ENCODE data around the gene CRYBG1.

CRYBG1 gene

GRCh38 chr6:106518748-106519147 is 158.2 kb downstream of the CRYBG1 start:
- Mint-ChIP-seq H3K27me3 (no peaks in the 10 kb centered on the region), H3K36me3 (ENCODE audit: insufficient read depth) (peaks cover 37% of the 10 kb centered on the region), H3K4me3 (peak overlapping the region; percentile 95), H3K9me3 (no peaks in the 10 kb centered on the region), H3K27ac (ENCODE audit: low read depth) (peak overlapping the region; percentile 96), H3K4me1 (peaks cover 58% of the 10 kb centered on the region)
- ATAC-seq (replicated peaks; ENCODE audit: extremely low read depth, poor library complexity, severe bottlenecking) (no peak), DNase-seq (ENCODE audit: low spot score in 2 of 2) (no peak)

GRCh38 chr6:106519460-106520394 is 159.2 kb downstream of the CRYBG1 start:
- DNase-seq (ENCODE audit: low spot score in 2 of 2) (peak; percentile 58 to 77), ATAC-seq (replicated peaks; ENCODE audit: extremely low read depth, poor library complexity, severe bottlenecking) (peak; percentile 71)
- Mint-ChIP-seq H3K27ac (ENCODE audit: low read depth) (peak overlapping the region; percentile 96), H3K36me3 (ENCODE audit: insufficient read depth) (peaks cover 38% of the 10 kb centered on the region), H3K9me3 (no peaks in the 10 kb centered on the region), H3K4me1 (peaks cover 58% of the 10 kb centered on the region), H3K27me3 (no peaks in the 10 kb centered on the region), H3K4me3 (peak overlapping the region; percentile 95)

- Mint-ChIP-seq H3K4me3 (peak overlapping the region; percentile 95), H3K9me3 (no peaks in the 10 kb centered on the region), H3K4me1 (peaks cover 63% of the 10 kb centered on the region), H3K27ac (ENCODE audit: low read depth) (peak overlapping the region; percentile 96), H3K27me3 (no peaks in the 10 kb centered on the region), H3K36me3 (ENCODE audit: insufficient read depth) (peaks cover 46% of the 10 kb centered on the region)
- DNase-seq (ENCODE audit: low spot score in 2 of 2) (peak; percentile 51 to 83), ATAC-seq (replicated peaks; ENCODE audit: extremely low read depth, poor library complexity, severe bottlenecking) (peak; percentile 79)
Observed at GRCh38 chr6:106520711-106521401, 160.3 kb downstream of the CRYBG1 start.

- peaks cover 58% of the 10 kb centered on the region for H3K36me3 Mint-ChIP-seq (ENCODE audit: insufficient read depth)
- DNase-seq (ENCODE audit: low spot score in 2 of 2) (no peak), ATAC-seq (replicated peaks; ENCODE audit: extremely low read depth, poor library complexity, severe bottlenecking) (no peak)
- H3K27me3 Mint-ChIP-seq, result no peaks in the 10 kb centered on the region
- H3K27ac Mint-ChIP-seq (ENCODE audit: low read depth), result peak overlapping the region; percentile 96
- H3K9me3 Mint-ChIP-seq, result no peaks in the 10 kb centered on the region
- H3K4me3 Mint-ChIP-seq, result peak overlapping the region; percentile 95
- peaks cover 54% of the 10 kb centered on the region for H3K4me1 Mint-ChIP-seq
Observed at GRCh38 chr6:106522562-106523250, 162.2 kb downstream of the CRYBG1 start.

GRCh38 chr6:106525107-106525881 is 164.8 kb downstream of the CRYBG1 start:
- H3K27me3 Mint-ChIP-seq, result no peaks in the 10 kb centered on the region
- H3K27ac Mint-ChIP-seq (ENCODE audit: low read depth), result peak overlapping the region; percentile 96
- no peaks in the 10 kb centered on the region for H3K9me3 Mint-ChIP-seq
- no peak for DNase-seq (ENCODE audit: low spot score in 2 of 2)
- peaks cover 65% of the 10 kb centered on the region for H3K36me3 Mint-ChIP-seq (ENCODE audit: insufficient read depth)
- peaks cover 54% of the 10 kb centered on the region for H3K4me1 Mint-ChIP-seq
- H3K4me3 Mint-ChIP-seq, result peak overlapping the region; percentile 95
- no peak for ATAC-seq (replicated peaks; ENCODE audit: extremely low read depth, poor library complexity, severe bottlenecking)

- ATAC-seq (replicated peaks; ENCODE audit: extremely low read depth, poor library complexity, severe bottlenecking), result no peak
- peaks cover 53% of the 10 kb centered on the region for H3K4me1 Mint-ChIP-seq
- H3K27ac Mint-ChIP-seq (ENCODE audit: low read depth), result peak overlapping the region; percentile 96
- peak overlapping the region; percentile 95 for H3K4me3 Mint-ChIP-seq
- no peaks in the 10 kb centered on the region for H3K27me3 Mint-ChIP-seq
- peaks cover 65% of the 10 kb centered on the region for H3K36me3 Mint-ChIP-seq (ENCODE audit: insufficient read depth)
- no peak for DNase-seq (ENCODE audit: low spot score in 2 of 2)
- no peaks in the 10 kb centered on the region for H3K9me3 Mint-ChIP-seq
Observed at GRCh38 chr6:106525882-106526275, 165.4 kb downstream of the CRYBG1 start.

GRCh38 chr6:106527117-106527516 is 166.6 kb downstream of the CRYBG1 start:
- ATAC-seq (replicated peaks; ENCODE audit: extremely low read depth, poor library complexity, severe bottlenecking), result no peak
- Mint-ChIP-seq H3K36me3 (ENCODE audit: insufficient read depth) (peaks cover 62% of the 10 kb centered on the region), H3K9me3 (no peaks in the 10 kb centered on the region), H3K27me3 (no peaks in the 10 kb centered on the region), H3K4me1 (peaks cover 54% of the 10 kb centered on the region), H3K27ac (ENCODE audit: low read depth) (no peak overlapping the region), H3K4me3 (no peak overlapping the region)
- DNase-seq (ENCODE audit: low spot score in 2 of 2), result no peak

GRCh38 chr6:106527979-106528378 is 167.5 kb downstream of the CRYBG1 start:
- Mint-ChIP-seq H3K36me3 (ENCODE audit: insufficient read depth) (peaks cover 60% of the 10 kb centered on the region), H3K27me3 (no peaks in the 10 kb centered on the region), H3K4me3 (no peak overlapping the region), H3K9me3 (no peaks in the 10 kb centered on the region), H3K27ac (ENCODE audit: low read depth) (peak overlapping the region; percentile 65), H3K4me1 (peaks cover 62% of the 10 kb centered on the region)
- no peak for ATAC-seq (replicated peaks; ENCODE audit: extremely low read depth, poor library complexity, severe bottlenecking)
- no peak for DNase-seq (ENCODE audit: low spot score in 2 of 2)

- peaks cover 62% of the 10 kb centered on the region for H3K4me1 Mint-ChIP-seq
- H3K27ac Mint-ChIP-seq (ENCODE audit: low read depth), result peak overlapping the region; percentile 65
Observed at GRCh38 chr6:106528521-106528920, 168.0 kb downstream of the CRYBG1 start.

GRCh38 chr6:106529438-106529837 is 168.9 kb downstream of the CRYBG1 start:
- peaks cover 63% of the 10 kb centered on the region for H3K36me3 Mint-ChIP-seq (ENCODE audit: insufficient read depth)

More at GRCh38 chr6:106528521-106528920, 168.0 kb downstream of the CRYBG1 start:
- Mint-ChIP-seq H3K9me3 (no peaks in the 10 kb centered on the region), H3K4me3 (no peak overlapping the region), H3K36me3 (ENCODE audit: insufficient read depth) (peaks cover 60% of the 10 kb centered on the region), H3K27me3 (no peaks in the 10 kb centered on the region)
- no peak for ATAC-seq (replicated peaks; ENCODE audit: extremely low read depth, poor library complexity, severe bottlenecking)
- DNase-seq (ENCODE audit: low spot score in 2 of 2), result no peak

GRCh38 chr6:106530026-106530425 is 169.5 kb downstream of the CRYBG1 start:
- Mint-ChIP-seq H3K36me3 (ENCODE audit: insufficient read depth) (peaks cover 63% of the 10 kb centered on the region), H3K4me1 (peaks cover 64% of the 10 kb centered on the region), H3K9me3 (no peaks in the 10 kb centered on the region), H3K27me3 (no peaks in the 10 kb centered on the region), H3K4me3 (no peak overlapping the region), H3K27ac (ENCODE audit: low read depth) (no peak overlapping the region)
- ATAC-seq (replicated peaks; ENCODE audit: extremely low read depth, poor library complexity, severe bottlenecking), result no peak
- DNase-seq (ENCODE audit: low spot score in 2 of 2), result no peak

More at GRCh38 chr6:106529438-106529837, 168.9 kb downstream of the CRYBG1 start:
- Mint-ChIP-seq H3K27ac (ENCODE audit: low read depth) (no peak overlapping the region), H3K4me3 (no peak overlapping the region), H3K9me3 (no peaks in the 10 kb centered on the region), H3K27me3 (no peaks in the 10 kb centered on the region), H3K4me1 (peaks cover 63% of the 10 kb centered on the region)
- ATAC-seq (replicated peaks; ENCODE audit: extremely low read depth, poor library complexity, severe bottlenecking) (no peak), DNase-seq (ENCODE audit: low spot score in 2 of 2) (no peak)

- DNase-seq (ENCODE audit: low spot score in 2 of 2), result no peak
- ATAC-seq (replicated peaks; ENCODE audit: extremely low read depth, poor library complexity, severe bottlenecking), result no peak
- no peaks in the 10 kb centered on the region for H3K9me3 Mint-ChIP-seq
- H3K36me3 Mint-ChIP-seq (ENCODE audit: insufficient read depth), result peaks cover 61% of the 10 kb centered on the region
- H3K4me3 Mint-ChIP-seq, result no peak overlapping the region
- no peaks in the 10 kb centered on the region for H3K27me3 Mint-ChIP-seq
- peaks cover 64% of the 10 kb centered on the region for H3K4me1 Mint-ChIP-seq
- H3K27ac Mint-ChIP-seq (ENCODE audit: low read depth), result no peak overlapping the region
Observed at GRCh38 chr6:106530502-106530901, 170.0 kb downstream of the CRYBG1 start.

Data from central memory CD8-positive, alpha-beta T cell (primary cell).